Transverse colon (tissue), 4 donors: Measurements from ENCODE around the gene PTPRN2. TPM values are rescaled to one million over a fixed set of nuclear protein-coding genes. Genes with fewer than 3 reads are reported as not detected.

Experiments used
- DNase-seq: peaks from one replicate; pipeline ENCODE4 v3.0.0-alpha.2; 2019
- H3K27ac ChIP-seq, 4 donors: fragments of 200-600 bp; sonication (generic); 2 replicates each; pipeline ENCODE4 v1.5.1; 2016 to 2018; ENCODE audit warnings: inconsistent platforms in 4 of 4
- H3K27me3 ChIP-seq: fragments of 200-600 bp; sonication (generic); 2 replicates; pipeline ENCODE4 v1.5.1; 2017; ENCODE audit warnings: inconsistent platforms
- H3K36me3 ChIP-seq, 4 donors: fragments of 200-600 bp; sonication (generic); 2 replicates each; pipeline ENCODE4 v1.5.1; 2017 to 2019; ENCODE audit warnings: inconsistent platforms in 4 of 4
- H3K4me1 ChIP-seq, 4 donors: fragments of 200-600 bp; sonication (generic); 2 replicates each; pipeline ENCODE4 v1.5.1; 2017 to 2020; ENCODE audit warnings: inconsistent platforms in 4 of 4
- H3K4me3 ChIP-seq, 4 donors: fragments of 200-600 bp; sonication (generic); 1 replicate in 1 of 4; 2 replicates in 3 of 4; pipeline versions ENCODE4 v1.5.1 to v1.6.1; 2017 to 2019; ENCODE audit warnings: inconsistent platforms in 4 of 4
- H3K9me3 ChIP-seq, 2 donors: fragments of 200-600 bp; sonication (generic); 2 replicates each; pipeline ENCODE4 v1.5.1; 2017 to 2019; ENCODE audit warnings: inconsistent platforms in 2 of 2
- EP300 ChIP-seq: sonication (generic); formaldehyde crosslinking; IDR thresholded peaks from one replicate; pipeline ENCODE4 v1.6.1; 2017; ENCODE audit warnings: antibody characterized with exemption, low read depth
- POLR2A ChIP-seq: fragments of 450-650 bp; IDR thresholded peaks from one replicate; pipeline ENCODE4 v1.6.1; 2016; ENCODE audit warnings: antibody characterized with exemption, mild to moderate bottlenecking, moderate library complexity
- POLR2AphosphoS5 ChIP-seq, 3 donors: sonication (generic); formaldehyde crosslinking; IDR thresholded peaks; one replicate each; pipeline ENCODE4 v1.6.1; 2016; ENCODE audit warnings: antibody characterized with exemption in 3 of 3
- WGBS, 2 donors: methylation state at CpG; one replicate each; pipeline ENCODE4 v1.1.5; 2018; ENCODE audit warnings: low coverage in 1 of 2; 5-methylcytosine and 5-hydroxymethylcytosine counted together
- in situ Hi-C, 4 donors: fragments of 200-750 bp; cut with MboI; loops; one replicate each; pipeline versions ENCODE4 v1.15.0 to v1.15.1; 2017; ENCODE audit warnings: low sequenced_read_pairs in 3 of 4, low pct_ligation_motif_present in 1 of 4, low pct_unique_long_range_greater_than_20kb in 1 of 4
- intact Hi-C: fragments of 100-400 bp; cut with DNase I; formaldehyde crosslinking; loops from one replicate; pipeline ENCODE4 v1.15.1; 2023; ENCODE audit warnings: low total_unique reads
- total RNA-seq, 4 donors: library from RNA; depleted of rRNA; stranded (reverse); fragments of >200 nt; gene quantifications; one replicate each; pipeline ENCODE4 v1.1.0, GENCODE V29; 2016
- TF ChIP-seq, protein P1 (sequence below), 5 experiments: fragments of 200-600 bp in 3 of 5; fragments of 450-650 bp in 2 of 5; sonication (generic) in 3 of 5; IDR thresholded peaks; 1 replicate in 2 of 5; 2 replicates in 3 of 5; pipeline ENCODE4 v1.5.1; 2016 to 2017; ENCODE audit warnings: antibody characterized with exemption in 5 of 5, inconsistent platforms in 3 of 5, mild to moderate bottlenecking in 2 of 5, moderate library complexity in 1 of 5

Gene PTPRN2
- total RNA-seq, 4 donors from 2014 or later: 15.4 to 31.1 (median 21.8) TPM

GRCh38 chr7:158549616-158550393, 37.8 kb downstream of the PTPRN2 start:
- WGBS, 2 donors: 43 to 61% methylated on average over 9 to 21 of the region's 36 CpGs
- H3K36me3 ChIP-seq: no peaks in the 10 kb centered on the region
- no peak overlapping the region for H3K27ac ChIP-seq
- TF ChIP-seq POLR2A (no peak), EP300 (no peak), POLR2AphosphoS5 (IDR thresholded peaks at IDR 0.05) (no peak)
- TF ChIP-seq, protein P1, sequence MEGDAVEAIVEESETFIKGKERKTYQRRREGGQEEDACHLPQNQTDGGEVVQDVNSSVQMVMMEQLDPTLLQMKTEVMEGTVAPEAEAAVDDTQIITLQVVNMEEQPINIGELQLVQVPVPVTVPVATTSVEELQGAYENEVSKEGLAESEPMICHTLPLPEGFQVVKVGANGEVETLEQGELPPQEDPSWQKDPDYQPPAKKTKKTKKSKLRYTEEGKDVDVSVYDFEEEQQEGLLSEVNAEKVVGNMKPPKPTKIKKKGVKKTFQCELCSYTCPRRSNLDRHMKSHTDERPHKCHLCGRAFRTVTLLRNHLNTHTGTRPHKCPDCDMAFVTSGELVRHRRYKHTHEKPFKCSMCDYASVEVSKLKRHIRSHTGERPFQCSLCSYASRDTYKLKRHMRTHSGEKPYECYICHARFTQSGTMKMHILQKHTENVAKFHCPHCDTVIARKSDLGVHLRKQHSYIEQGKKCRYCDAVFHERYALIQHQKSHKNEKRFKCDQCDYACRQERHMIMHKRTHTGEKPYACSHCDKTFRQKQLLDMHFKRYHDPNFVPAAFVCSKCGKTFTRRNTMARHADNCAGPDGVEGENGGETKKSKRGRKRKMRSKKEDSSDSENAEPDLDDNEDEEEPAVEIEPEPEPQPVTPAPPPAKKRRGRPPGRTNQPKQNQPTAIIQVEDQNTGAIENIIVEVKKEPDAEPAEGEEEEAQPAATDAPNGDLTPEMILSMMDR (IDR thresholded peaks at IDR 0.05): no peak
- no peaks in the 10 kb centered on the region for H3K27me3 ChIP-seq
- H3K9me3 ChIP-seq: no peaks in the 10 kb centered on the region
- no peak for DNase-seq
- in situ Hi-C loops (no loop called here), intact Hi-C loops (no loop called here)
- H3K4me3 ChIP-seq: peak overlapping the region in 1 of 4 donors; percentile 10
- peaks cover 0 to 4% (median 0%) of the 10 kb centered on the region in 4 donors for H3K4me1 ChIP-seq

- H3K27me3 ChIP-seq: no peaks in the 10 kb centered on the region
- H3K9me3 ChIP-seq: no peaks in the 10 kb centered on the region
- H3K36me3 ChIP-seq: no peaks in the 10 kb centered on the region
- H3K27ac ChIP-seq: no peak overlapping the region
- intact Hi-C loops: no loop called here
- TF ChIP-seq EP300: no peak
- TF ChIP-seq POLR2A: no peak
- TF ChIP-seq POLR2AphosphoS5 (IDR thresholded peaks at IDR 0.05): no peak
- TF ChIP-seq, protein P1 (IDR thresholded peaks at IDR 0.05): no peak
- H3K4me3 ChIP-seq: peak overlapping the region in 1 of 4 donors; percentile 10
- peaks cover 0 to 4% (median 0%) of the 10 kb centered on the region in 4 donors for H3K4me1 ChIP-seq
- DNase-seq: no peak
- in situ Hi-C loops: no loop called here
- 69% methylated on average over 22 of the region's 22 CpGs; no CpG with 5 or more reads in 1 of the 2 donors for WGBS, 2 donors
Observed at GRCh38 chr7:158549176-158549615, 38.4 kb downstream of the PTPRN2 start.

DNA sequence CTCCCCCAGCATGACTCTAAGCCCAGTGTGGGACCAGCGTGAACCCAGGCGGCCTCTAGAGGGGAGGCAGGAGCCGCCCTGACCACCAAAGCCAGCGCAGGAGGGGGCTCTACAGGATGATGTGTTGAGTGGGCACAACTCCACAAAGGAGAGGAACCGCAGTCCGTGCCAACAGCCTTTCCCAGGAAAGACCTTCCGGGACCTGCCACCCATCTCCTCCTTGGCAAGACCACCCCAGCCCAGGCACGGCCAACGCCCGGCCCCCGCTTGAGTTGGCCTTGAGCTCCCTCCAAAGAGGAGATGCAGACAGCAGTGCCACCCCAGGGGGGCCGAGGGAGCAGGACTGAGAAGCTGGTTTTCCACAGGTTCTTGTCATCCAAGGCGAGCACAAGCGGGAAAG, 38.9 kb downstream of the PTPRN2 start:
- no peak for TF ChIP-seq POLR2A
- TF ChIP-seq, protein P1 (IDR thresholded peaks at IDR 0.05): no peak
- no peak for TF ChIP-seq EP300
- no peak for TF ChIP-seq POLR2AphosphoS5 (IDR thresholded peaks at IDR 0.05)
- no peak overlapping the region for H3K27ac ChIP-seq
- H3K4me1 ChIP-seq: peaks cover 0 to 4% (median 0%) of the 10 kb centered on the region in 4 donors
- H3K27me3 ChIP-seq: no peaks in the 10 kb centered on the region
- intact Hi-C loops: no loop called here
- in situ Hi-C loops: no loop called here
- 87% methylated on average over 14 of the region's 14 CpGs; no CpG with 5 or more reads in 1 of the 2 donors for WGBS, 2 donors
- no peak for DNase-seq
- no peaks in the 10 kb centered on the region for H3K9me3 ChIP-seq
- no peaks in the 10 kb centered on the region for H3K36me3 ChIP-seq
- no peak overlapping the region for H3K4me3 ChIP-seq

- WGBS, 2 donors: 75 to 100% methylated on average over 3 to 9 of the region's 9 CpGs
- H3K27me3 ChIP-seq: no peaks in the 10 kb centered on the region
- intact Hi-C loops: no loop called here
Observed at GRCh38 chr7:158547817-158548216, 39.8 kb downstream of the PTPRN2 start.

More at GRCh38 chr7:158547817-158548216, 39.8 kb downstream of the PTPRN2 start:
- no peaks in the 10 kb centered on the region for H3K9me3 ChIP-seq
- H3K36me3 ChIP-seq: no peaks in the 10 kb centered on the region
- no peak overlapping the region for H3K4me3 ChIP-seq
- DNase-seq: no peak
- TF ChIP-seq POLR2AphosphoS5 (IDR thresholded peaks at IDR 0.05) (no peak), EP300 (no peak), POLR2A (no peak)
- TF ChIP-seq, protein P1 (IDR thresholded peaks at IDR 0.05): no peak
- H3K27ac ChIP-seq: no peak overlapping the region
- peaks cover 0 to 4% (median 0%) of the 10 kb centered on the region in 4 donors for H3K4me1 ChIP-seq
- in situ Hi-C loops: no loop called here
